Peyer's patch (tissue), 4 donors: ENCODE measurements around the gene COBL. TPM values are rescaled to one million over a fixed set of nuclear protein-coding genes. Genes with fewer than 3 reads are reported as not detected.

Experiments used
- DNase-seq, 3 donors: peaks; one replicate each; pipeline ENCODE4 v3.0.0-alpha.2; 2017 to 2019
- H3K27ac ChIP-seq, 4 donors: fragments of 200-600 bp; sonication (generic); one replicate each; pipeline ENCODE4 v1.5.1; 2016 to 2019
- H3K27me3 ChIP-seq, 2 donors: fragments of 200-600 bp; sonication (generic); one replicate each; pipeline ENCODE4 v1.5.1; 2019
- H3K36me3 ChIP-seq, 3 donors: fragments of 200-600 bp; sonication (generic); one replicate each; pipeline ENCODE4 v1.5.1; 2016 to 2019
- H3K4me1 ChIP-seq, 4 donors: fragments of 200-600 bp; sonication (generic); one replicate each; pipeline ENCODE4 v1.5.1; 2016 to 2019
- H3K4me3 ChIP-seq, 4 donors: fragments of 200-600 bp; sonication (generic); 1 replicate in 3 of 4; 2 replicates in 1 of 4; pipeline ENCODE4 v1.5.1; 2016 to 2019; ENCODE audit warnings: mild to moderate bottlenecking in 1 of 4
- H3K9me3 ChIP-seq, 4 donors: fragments of 200-600 bp; sonication (generic); one replicate each; pipeline ENCODE4 v1.5.1; 2016 to 2019; ENCODE audit warnings: mild to moderate bottlenecking in 1 of 4
- CTCF ChIP-seq, 6 experiments: fragments of 450-650 bp in 4 of 6; fragments of 200-600 bp in 2 of 6; sonication (generic) in 1 of 6; IDR thresholded peaks; one replicate each; pipeline ENCODE4 v1.5.1; 2017 to 2019; ENCODE audit warnings: antibody characterized with exemption in 6 of 6, mild to moderate bottlenecking in 3 of 6, moderate library complexity in 1 of 6
- POLR2A ChIP-seq, 2 donors: fragments of 450-650 bp; IDR thresholded peaks; one replicate each; pipeline ENCODE4 v1.5.1; 2017; ENCODE audit warnings: antibody characterized with exemption in 2 of 2, mild to moderate bottlenecking in 2 of 2, moderate library complexity in 2 of 2
- total RNA-seq, 4 donors: library from RNA; depleted of rRNA; stranded (reverse); fragments of >200 nt; gene quantifications; one replicate each; pipeline ENCODE4 v1.1.0, GENCODE V29; 2016

Gene COBL
- total RNA-seq, 4 donors from 2014 or later: 25.6 to 129 (median 116) TPM

- DNase-seq: no peak
Observed at GRCh38 chr7:50980411-50980810, 336.2 kb downstream of the COBL start.

DNA sequence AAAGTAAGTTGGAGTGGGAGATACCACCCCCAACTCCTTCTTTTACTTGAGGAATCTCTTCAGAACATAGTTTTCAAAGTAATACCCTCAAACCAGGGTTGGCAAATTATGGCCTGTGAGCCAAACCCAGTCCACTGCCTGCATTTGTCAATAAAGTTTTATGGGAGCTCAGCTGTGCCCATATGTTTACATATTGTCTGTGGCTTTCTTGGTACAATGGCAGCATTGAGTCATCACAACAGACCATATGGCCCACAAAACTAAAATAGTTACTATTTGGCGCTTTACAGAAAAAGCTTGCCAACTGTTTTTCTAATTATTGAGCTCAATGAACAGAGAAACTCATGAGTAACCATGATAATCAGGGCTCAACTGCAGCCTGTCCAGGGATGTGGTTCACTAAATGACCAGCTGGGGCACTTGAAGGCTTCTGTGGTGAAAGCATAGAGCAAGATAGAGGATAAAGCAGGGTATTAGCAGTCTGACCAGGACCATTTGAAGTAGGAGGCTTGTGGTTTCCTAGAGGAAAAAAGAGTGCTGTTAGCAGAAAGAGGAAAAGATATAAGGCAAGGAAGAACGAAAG, 337.9 kb downstream of the COBL start:
- TF ChIP-seq POLR2A (IDR thresholded peaks at IDR 0.05) (no peak), CTCF (IDR thresholded peaks at IDR 0.05) (peak in 1 of 6 experiments; percentile 4)
- Histone ChIP-seq H3K9me3 (no peaks in the 10 kb centered on the region), H3K36me3 (no peaks in the 10 kb centered on the region), H3K27ac (no peak overlapping the region), H3K4me1 (no peaks in the 10 kb centered on the region), H3K4me3 (no peak overlapping the region), H3K27me3 (no peaks in the 10 kb centered on the region)
- DNase-seq: no peak

More at GRCh38 chr7:50980411-50980810, 336.2 kb downstream of the COBL start:
- Histone ChIP-seq H3K9me3 (no peaks in the 10 kb centered on the region), H3K27ac (no peak overlapping the region), H3K4me3 (no peak overlapping the region), H3K27me3 (no peaks in the 10 kb centered on the region), H3K4me1 (no peaks in the 10 kb centered on the region), H3K36me3 (no peaks in the 10 kb centered on the region)
- no peak for TF ChIP-seq POLR2A (IDR thresholded peaks at IDR 0.05)
- no peak for TF ChIP-seq CTCF (IDR thresholded peaks at IDR 0.05)

DNA sequence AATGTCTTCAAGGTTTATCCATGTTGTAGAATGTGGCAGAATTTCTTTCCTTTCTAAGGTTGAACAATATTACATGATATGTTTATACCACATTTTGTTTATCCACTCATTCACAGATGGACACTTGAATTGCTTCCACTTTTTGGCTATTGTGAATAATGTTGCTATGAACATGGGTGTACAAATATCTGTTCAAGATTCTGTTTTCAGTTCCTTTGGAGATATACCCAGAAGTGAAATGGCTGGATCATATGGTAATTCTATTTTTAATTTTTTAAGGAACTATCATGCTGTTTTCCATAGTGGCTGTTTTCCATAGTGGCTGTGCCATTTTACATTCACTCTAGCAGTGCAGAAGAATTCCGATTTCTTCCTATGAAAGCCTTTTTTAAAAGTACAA, 339.2 kb downstream of the COBL start:
- TF ChIP-seq CTCF (IDR thresholded peaks at IDR 0.05) (no peak), POLR2A (IDR thresholded peaks at IDR 0.05) (no peak)
- no peaks in the 10 kb centered on the region for H3K36me3 ChIP-seq
- H3K27me3 ChIP-seq: no peaks in the 10 kb centered on the region
- H3K4me3 ChIP-seq: no peak overlapping the region
- DNase-seq: no peak
- H3K9me3 ChIP-seq: no peaks in the 10 kb centered on the region
- H3K4me1 ChIP-seq: no peaks in the 10 kb centered on the region
- no peak overlapping the region for H3K27ac ChIP-seq

DNA sequence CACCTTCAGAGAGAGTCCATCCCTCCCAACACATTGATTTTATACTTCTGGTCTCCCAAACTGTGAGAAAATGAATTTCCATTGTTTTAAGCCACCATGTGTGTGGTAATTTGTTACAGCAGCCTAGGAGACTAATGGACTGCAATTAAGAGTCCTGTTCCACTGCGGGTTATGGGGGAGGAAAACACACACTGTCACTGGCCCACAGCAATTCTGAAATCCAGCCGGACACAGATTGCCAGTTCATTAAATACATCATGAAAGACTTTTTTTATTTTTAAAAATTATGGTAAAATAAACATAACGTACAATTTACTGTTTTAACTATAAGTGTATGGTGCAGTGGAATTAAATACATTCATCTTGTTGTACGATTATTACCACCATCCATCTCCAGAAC, 340.5 kb downstream of the COBL start:
- no peak for DNase-seq
- Histone ChIP-seq H3K4me3 (no peak overlapping the region), H3K36me3 (no peaks in the 10 kb centered on the region), H3K27ac (no peak overlapping the region), H3K4me1 (no peaks in the 10 kb centered on the region), H3K27me3 (no peaks in the 10 kb centered on the region), H3K9me3 (no peaks in the 10 kb centered on the region)
- TF ChIP-seq CTCF (IDR thresholded peaks at IDR 0.05): no peak
- TF ChIP-seq POLR2A (IDR thresholded peaks at IDR 0.05): no peak

DNA sequence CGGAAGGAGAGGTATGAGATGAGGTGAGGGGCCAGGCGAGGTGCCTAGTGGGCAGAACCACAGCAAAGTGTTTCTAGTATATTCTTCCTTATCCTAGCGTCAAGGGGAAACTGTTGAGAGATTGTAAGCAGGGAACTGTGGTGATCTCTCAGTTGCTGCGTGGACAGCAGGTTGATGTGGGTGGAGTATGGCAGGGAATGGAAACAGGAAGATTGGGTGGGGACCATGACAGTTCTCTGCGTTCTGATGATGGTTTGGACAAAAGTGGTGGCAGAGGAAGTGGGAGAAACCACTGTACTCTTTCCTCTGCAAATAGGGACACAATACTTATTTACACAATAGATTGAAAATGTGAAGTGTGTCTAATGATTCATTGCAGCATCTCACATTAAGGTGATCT, 342.4 kb downstream of the COBL start:
- DNase-seq: no peak
- TF ChIP-seq POLR2A (IDR thresholded peaks at IDR 0.05): no peak
- TF ChIP-seq CTCF (IDR thresholded peaks at IDR 0.05): no peak
- no peaks in the 10 kb centered on the region for H3K27me3 ChIP-seq
- no peaks in the 10 kb centered on the region for H3K4me1 ChIP-seq
- H3K4me3 ChIP-seq: no peak overlapping the region
- H3K27ac ChIP-seq: no peak overlapping the region
- no peaks in the 10 kb centered on the region for H3K36me3 ChIP-seq
- H3K9me3 ChIP-seq: no peaks in the 10 kb centered on the region

DNA sequence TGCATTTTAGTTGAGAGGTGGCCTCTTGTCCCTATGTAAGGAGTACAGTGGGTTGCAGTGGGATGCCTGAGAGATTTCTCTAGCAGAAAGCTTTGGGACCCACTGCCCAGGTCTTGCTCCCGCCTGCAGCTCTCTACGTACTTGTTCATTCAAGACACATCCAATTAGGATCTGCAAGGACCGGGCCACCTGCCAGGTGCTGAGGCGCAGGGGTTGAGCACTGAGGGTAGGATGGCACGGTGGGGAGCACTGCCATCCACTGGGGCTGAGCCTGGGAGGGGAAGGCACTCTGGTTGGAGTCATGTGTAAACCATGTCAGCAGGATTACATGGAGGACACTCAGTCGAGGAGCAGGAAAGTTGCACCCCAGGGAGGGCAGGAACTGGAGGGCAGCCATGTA, 342.8 kb downstream of the COBL start:
- Histone ChIP-seq H3K4me1 (no peaks in the 10 kb centered on the region), H3K9me3 (no peaks in the 10 kb centered on the region), H3K4me3 (no peak overlapping the region), H3K27me3 (no peaks in the 10 kb centered on the region), H3K27ac (no peak overlapping the region), H3K36me3 (no peaks in the 10 kb centered on the region)
- TF ChIP-seq POLR2A (IDR thresholded peaks at IDR 0.05) (no peak), CTCF (IDR thresholded peaks at IDR 0.05) (no peak)
- no peak for DNase-seq
